CD4-positive, alpha-beta T cell treated with Interferon alpha-2 for 1 hour (primary cell): ENCODE measurements around the gene CYBA.
A peak's percentile ranks its signal among the peaks of the same experiment; 100 is the strongest.

ENCODE experiments used
- DNase-seq, 2 donors: peaks; one replicate each; pipeline ENCODE4 v3.0.0-alpha.2; 2020 to 2022

CYBA gene

DNA sequence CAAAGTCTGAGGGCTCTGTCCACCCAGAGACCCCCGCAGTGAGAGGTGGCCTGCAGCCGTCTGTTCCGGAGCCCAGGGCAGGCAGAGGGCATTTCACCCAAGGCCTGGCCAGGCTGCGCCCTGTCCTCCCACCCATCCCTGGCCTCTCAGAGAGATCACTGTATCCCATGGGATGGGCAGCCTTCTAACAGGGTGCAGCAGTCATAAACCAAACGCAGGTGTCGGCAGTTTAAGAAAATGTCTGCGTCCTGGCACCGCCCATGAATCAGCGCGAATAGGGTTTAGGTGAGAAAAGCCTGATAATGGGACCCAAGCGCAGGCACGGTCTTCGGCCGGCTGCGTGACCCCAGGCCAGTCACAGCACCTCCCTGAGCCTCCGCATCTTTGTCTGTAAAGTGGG is 5.4 kb downstream of the CYBA start:
- no peak for DNase-seq

DNA sequence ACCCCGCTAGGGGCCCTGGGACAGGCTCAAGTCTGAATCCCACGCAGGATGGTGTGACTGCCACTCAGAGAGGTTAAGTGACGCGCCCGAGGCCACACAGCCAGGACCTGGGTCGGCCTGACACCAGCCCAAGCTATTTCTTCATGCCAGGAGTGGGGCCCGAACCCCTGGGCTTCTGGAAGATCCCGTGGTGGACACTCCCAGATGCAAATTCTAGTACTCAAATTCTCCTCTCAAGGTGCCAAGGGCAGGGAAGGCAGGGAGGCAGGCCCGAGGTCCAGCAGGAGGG is 7.3 kb downstream of the CYBA start:
- no peak for DNase-seq

DNA sequence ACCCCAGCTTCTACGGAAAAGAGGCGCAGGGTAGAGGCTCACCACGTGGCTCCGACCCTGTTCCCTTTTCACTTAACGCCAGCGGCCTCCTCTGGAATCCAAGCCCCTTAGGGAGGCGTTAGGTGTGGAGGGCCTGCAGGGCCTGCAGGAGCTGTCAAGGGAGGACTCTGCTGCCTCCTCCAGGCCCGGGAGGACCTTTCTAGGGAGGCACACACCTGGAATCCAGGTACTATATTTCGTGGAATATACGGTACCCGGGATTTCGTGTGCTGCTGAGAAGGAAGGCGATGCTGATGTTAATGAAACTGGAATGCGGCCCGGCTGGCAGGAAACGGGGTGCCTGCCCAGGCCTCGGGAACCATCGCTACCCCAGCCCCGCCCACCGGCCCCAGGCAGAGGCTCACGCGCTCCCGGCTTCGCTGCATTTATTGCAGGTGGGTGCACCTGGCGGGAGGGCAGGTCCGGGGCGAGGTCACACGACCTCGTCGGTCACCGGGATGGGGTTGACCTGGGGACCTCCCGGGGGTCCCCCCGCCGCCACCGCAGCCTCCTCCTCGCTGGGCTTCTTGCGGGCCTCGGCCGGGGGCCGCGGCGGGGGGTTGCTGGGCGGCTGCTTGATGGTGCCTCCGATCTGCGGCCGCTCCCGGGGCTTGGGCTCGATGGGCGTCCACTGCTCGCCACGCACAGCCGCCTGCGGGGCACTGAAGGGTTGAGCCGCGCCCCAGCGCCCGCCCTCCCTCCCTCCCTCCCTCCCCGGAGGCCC is 7.8 kb downstream of the CYBA start:
- DNase-seq: no peak

DNA sequence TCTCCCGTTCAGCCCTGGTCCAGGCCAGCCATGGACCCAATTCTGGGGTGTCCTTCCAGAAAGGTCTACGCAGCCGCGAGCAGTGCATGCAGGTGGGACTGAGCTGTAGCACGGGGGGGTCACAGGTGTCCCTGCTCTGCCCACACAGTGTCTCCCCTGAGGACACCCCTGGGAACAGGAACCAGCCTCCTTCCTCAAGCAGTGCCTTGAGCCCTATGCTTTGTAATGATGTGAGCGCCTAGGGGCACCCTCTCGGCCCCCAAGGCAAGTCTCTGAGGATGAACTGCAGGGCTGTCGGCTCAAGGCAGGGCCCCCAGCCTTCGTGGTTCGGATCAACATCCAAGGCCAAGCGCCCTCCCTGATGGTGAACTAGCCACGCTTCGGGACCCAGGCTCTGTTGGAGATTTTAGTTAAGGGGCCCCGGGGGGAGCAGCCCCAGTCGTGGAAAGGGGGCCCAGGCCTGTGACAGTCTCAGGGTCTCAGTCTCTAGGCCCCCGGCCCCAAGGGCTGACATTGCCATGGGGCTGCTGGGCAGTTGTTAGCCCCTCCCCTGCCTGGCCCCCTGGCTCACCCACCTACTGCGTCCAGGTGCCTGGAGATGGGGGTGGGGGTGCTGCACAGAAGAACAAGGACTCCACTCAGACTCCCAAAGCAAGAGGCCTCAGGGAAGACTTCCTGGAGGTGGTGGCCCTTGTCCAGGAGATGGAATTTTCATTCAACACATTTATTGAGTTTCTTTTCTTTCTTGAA is 10.2 kb downstream of the CYBA start:
- no peak for DNase-seq

DNA sequence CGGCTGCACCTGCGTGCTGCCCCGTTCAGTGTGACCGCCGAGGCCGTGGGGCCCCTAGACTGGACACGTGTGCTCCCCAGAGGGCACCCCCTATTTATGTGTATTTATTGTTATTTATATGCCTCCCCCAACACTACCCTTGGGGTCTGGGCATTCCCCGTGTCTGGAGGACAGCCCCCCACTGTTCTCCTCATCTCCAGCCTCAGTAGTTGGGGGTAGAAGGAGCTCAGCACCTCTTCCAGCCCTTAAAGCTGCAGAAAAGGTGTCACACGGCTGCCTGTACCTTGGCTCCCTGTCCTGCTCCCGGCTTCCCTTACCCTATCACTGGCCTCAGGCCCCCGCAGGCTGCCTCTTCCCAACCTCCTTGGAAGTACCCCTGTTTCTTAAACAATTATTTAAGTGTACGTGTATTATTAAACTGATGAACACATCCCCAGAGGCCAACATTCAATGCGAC is 10.8 kb downstream of the CYBA start:
- DNase-seq: no peak

DNA sequence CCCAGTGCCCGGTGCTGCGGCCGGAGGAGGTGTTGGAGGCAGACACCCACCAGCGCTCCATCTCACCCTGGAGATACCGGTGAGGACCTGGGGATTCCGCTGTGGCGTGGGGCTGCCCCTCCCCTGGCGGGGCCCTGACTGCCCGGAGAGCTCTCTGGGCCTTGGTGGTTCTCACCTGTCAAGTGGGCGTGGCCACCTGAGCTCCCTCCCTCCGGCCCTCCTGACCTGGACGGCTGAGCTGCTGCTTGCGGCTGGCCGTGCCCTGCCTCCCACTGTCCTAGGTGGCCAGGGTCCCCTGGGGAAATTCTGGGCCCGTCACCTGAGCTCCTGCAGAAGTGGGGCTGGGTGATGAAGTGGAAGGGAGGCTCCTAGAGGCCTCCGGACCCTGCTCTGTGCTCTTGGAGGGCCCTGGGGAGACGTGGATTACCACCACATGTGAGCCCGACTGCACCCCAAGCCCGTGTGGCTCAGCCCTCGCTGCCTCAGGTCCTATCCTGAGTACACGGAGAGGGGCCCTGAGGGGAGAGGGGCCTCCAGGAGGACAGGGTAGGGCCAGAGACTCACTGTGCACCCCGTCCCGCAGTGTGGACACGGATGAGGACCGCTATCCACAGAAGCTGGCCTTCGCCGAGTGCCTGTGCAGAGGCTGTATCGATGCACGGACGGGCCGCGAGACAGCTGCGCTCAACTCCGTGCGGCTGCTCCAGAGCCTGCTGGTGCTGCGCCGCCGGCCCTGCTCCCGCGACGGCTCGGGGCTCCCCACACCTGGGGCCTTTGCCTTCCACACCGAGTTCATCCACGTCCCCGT is 11.4 kb downstream of the CYBA start:
- DNase-seq: no peak

DNA sequence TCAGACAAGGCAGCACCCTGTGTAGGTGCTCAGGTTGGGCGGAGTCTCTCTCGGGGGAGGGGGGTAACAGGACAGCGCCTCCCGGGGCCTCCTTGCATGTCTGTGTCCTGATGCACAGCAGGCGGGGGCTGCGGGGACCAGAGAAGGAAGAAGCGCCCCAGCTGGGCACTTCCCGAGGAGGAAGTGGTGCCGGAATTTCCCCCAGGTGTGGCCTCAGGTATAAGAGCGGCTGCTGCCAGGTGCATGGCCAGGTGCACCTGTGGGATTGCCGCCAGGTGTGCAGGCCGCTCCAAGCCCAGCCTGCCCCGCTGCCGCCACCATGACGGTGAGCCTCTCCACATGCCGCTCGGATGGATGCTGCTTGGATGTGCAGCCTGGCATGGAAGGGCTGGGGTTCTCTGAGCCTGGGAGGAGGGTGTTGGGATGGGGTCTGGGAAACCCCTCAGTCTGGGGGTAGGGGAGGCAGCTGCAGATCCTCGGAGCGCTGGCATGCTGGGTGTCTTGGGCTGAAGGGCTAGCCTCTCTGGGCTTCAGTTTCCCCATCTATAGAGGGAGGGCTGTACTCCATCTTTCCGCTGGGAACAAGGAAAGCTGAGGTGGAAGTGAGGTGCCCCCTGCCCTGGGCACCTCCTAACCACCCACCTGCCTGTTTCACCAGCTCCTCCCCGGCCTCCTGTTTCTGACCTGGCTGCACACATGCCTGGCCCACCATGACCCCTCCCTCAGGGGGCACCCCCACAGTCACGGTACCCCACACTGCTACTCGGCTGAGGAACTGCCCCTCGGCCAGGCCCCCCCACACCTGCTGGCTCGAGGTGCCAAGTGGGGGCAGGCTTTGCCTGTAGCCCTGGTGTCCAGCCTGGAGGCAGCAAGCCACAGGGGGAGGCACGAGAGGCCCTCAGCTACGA is 12.3 kb downstream of the CYBA start, which contains the start of gene IL17C:
Gene IL17C (plus strand): TSS at position 250 of the 908 bp plus-strand sequence. CDS start 70 bp downstream, at position 320.
- DNase-seq: peak; percentile 21 to 49

DNA sequence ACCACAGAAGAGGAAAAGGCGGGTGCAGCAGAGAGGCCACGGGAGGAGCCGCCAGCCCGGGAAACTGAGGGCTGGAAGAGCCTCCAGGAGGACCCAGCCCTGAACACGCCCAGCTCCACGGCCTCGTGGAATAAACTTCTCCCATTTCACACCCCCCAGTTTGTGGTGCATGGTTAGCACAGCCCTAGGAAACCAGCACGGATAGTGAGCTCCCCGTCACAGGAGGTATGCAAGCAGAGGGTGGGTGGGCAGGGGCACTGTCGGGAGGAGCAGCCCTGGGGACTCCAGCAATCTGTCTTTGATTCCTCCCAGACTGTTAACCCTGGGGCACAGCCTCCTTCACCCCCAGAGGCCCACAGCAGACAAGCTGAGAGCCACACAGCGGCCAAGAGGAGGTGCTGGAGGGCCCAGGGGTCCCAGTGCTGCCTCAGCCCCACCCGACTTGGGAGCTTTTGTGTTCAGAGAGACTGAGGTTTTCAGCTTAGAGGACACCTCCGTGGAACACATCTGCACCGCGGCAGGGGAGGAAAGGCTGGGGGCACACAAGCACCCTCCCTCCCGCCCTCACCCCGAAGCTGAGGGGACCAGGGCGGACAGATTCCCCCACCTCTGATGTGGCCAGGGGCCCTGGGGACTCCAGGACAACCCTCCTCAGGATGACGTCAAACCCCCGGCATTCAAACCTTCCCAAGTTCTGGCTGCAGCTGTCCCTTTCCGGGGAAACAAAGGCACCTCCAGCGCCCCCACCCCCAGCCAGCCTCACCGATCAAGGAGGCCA is 14.2 kb downstream of the CYBA start:
- DNase-seq: no peak

DNA sequence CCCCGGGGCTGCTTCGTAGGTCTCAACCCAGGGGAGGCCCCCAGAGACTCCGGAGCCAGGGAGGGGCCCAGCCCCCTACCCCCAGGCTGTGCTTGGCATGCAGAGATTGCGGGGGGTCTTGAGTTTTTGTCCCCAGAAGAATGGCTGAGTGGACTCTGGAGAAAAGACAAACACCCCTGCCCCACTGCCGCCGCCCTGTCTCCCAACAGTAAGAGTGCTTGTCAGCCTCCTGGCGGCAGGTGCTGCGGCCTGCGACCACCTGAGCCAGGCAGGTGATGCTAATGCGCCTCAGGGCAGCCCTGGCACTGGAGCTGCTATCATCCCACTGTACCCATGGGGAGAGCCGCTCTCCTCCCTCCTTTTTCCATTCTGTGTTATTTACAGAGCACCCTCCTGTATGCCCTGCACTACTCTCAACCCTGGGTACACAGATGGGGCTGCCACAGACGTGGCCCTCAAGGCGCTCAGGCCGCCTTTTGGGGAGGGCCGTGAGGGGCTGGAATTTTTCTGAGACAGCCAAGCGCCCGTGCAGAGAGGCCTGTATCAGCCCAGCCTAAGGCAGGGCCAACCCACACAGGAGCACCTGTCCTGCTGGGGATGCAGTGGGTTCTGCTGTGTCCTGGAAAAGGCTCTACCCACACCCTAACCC is 15.1 kb downstream of the CYBA start:
- no peak for DNase-seq

DNA sequence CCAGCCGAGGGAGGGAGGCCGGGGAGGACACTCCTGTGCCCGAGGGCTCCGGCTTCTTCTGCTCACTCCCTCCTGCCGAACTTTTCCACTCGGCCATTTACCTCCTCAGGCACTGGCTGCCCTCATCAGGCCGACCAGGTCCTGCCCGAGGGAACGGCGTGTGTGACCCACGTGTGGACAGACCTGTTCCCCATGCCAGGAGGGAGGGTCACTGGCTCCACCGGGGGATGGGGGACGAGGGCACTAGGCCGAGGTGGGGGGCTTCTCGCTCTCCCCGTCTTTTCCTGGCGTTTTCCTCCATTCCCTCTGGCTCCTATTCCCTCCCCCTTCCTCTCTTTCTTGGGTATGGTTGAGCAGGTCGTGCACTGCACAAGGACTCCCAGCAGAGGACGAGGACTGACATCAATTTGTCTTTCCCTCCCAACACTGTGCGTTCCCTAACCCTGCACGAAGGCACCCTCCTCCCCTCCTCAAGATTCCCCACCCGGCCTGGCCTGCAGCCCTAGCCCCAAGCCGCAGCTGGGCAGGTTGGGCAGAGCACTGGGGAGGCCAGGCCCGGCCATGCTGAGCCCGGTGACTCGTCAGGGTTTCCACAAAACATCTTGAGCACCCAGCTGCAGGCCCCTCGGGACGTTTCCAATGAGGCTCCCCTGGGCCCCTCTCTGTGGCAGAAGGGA is 15.7 kb downstream of the CYBA start:
- no peak for DNase-seq

DNA sequence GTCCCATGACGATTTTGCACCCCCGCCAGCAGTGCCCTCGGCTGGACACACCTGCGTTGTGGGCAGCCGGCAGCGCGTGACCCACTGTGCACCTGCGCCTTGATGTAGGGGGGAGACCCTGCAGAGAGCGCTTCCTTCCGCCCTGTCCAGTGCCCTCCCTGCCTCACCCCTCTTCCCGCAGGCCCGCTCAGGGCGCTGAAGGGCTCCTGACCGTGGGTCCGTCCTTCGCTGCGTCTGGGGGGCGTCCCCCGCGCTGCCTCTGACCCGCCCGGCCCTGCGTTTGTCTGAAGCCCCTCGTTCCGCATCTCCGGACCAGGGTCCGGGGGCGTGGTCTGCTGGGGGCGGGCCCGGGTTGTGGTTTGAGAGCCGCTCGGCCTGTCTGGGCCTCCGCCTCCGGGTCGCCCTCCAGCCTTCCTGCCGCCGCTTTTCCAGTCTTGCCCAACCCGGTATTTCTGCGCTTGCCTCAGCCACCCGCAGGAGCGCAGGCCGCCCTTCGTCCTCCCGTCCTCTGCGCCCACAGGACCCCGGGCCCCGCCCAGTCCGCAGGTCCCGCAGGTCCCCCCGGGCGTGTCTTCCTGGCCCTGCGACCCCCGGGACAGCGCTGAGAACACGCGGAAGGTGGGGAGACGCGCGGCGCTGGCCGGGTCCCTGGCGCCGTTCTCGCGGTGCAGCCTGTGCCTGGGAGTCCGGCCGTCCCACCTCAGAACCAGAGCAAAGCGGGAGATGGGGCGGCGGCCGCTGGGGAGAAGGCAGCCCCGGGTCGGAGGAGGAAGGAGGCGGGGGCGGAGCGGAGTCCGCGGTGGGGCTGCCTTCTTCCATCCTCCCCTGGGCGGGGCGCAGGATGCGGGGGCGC is 16.5 kb downstream of the CYBA start:
- peak; percentile 52 to 59 for DNase-seq

DNA sequence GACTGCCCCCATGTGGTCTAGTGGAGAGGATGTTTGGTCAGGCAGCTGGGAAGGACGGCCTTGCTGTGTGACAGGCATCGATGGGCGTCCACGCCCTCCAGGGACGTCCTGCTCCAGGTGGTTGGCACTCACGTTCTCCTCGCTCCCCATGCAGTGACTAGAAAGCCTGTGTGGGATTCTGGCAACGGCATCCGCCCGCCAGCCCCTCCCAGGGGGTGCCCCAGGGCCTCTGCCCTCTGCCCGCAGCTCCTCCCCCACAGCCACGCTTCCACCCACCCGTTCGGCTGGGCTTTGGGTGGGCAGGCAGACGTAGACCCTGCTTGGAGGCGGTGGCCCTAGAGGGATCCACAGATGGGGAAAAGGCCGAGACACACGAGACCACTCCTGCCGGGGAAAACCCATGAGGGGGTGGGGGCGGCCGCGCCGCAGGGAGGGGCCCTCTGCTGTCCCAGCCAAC is 17.1 kb downstream of the CYBA start:
- DNase-seq: peak; percentile 54 to 71

DNA sequence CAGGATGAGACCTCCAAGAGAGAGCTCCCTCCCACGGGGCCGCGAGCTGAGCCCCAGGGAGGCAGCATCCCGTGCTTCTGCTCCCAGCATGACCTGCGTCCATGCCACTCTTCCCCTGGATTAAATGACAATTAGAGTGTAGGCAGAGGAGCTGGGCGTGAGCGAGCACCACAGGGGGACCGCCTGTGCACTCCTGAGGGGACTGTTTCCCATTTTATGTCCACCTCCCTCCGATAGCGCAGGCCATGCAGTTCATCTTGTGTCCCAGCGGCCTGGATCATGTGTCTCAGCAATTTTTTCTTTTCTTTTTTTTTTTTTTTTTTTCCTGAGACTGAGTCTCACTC is 18.3 kb downstream of the CYBA start:
- no peak for DNase-seq

DNA sequence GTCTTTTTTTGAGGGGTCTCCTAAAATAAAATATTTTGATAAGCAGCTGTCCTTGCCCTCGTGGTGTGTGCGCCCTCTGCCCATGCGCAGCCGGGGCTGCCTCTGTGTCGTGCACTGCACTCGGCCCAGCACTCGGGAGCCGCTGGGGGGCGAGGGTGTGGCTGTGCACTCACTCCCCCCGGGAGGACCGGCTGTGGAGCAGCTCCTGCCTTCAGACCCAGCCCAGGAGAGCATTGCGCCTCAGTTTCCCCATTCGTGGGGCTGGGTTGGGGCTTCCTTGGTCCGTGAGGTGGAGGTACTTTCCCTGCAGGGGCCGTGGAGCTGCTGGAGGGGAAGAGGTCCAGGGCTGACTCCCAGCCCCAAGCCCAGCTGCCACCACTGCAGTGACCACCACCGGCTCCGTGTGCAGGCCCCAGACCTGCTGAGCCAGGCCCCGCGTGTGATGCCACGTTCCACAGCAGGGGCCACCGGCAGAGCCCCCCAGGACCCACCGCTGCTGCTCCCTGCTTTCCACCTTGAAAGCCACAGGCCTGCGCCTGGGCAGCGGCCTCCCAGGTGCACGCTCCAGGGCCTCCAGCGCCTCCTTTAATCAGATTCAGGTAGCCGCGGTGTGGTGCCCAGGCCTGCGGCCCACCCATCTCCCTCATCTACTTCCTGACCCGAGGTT is 18.8 kb downstream of the CYBA start:
- no peak for DNase-seq

DNA sequence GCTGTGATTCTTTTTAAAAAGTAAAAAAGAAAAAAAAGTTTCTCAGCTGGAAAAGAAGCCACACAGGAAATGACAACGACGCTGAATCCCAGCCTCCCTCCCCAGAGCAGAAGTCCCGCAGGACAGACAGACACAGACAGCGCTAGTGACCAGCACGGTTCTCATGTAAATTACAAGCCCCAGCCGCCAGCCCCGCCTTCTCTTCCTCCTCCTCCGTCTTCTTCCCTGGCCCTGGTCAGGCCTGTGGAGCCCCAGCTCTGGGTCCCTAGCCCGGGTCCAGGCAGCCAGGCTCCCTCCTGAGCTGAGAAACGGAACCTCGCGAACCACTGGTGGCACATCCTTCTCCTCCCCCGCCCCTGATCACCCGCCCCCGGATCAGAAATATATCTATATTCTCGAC is 19.5 kb downstream of the CYBA start:
- DNase-seq: no peak

DNA sequence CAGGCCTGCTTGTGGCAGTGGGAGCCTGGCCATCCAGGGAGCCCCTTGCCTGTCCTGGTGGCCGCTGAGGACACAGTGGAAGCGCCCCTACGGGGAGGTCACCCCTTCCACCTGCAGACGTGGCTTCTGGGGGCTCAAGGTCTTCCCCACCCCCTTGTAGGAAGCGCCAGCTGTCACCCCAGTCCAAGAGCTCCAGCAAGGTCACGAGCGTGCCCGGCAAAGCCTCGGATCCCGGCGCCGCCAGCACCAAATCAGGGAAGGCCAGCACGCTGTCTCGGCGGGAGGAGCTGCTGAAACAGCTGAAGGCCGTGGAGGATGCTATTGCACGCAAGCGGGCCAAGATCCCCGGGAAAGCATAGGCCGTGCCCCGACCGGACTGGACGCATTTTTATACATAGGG is 19.9 kb downstream of the CYBA start:
- no peak for DNase-seq

DNA sequence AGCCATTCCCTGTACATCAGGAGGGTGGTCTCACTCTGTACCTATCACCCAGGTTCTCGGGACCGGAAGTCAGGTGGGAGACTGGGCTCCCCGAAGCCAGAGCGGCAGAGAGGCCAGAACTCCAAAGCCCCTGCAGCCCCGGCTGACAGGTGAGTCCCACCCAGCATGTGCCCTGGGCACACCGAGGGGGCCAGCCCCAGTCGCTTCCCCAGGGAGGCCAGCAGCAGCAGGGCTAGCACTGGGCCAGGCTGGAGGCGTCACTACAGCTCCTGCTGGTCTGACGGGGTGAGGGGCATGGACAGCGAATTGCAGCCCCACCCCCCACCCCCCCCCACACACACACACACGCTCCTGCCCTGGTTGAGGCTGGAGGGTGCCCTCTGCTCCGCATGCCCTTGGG is 20.4 kb downstream of the CYBA start:
- DNase-seq: no peak

DNA sequence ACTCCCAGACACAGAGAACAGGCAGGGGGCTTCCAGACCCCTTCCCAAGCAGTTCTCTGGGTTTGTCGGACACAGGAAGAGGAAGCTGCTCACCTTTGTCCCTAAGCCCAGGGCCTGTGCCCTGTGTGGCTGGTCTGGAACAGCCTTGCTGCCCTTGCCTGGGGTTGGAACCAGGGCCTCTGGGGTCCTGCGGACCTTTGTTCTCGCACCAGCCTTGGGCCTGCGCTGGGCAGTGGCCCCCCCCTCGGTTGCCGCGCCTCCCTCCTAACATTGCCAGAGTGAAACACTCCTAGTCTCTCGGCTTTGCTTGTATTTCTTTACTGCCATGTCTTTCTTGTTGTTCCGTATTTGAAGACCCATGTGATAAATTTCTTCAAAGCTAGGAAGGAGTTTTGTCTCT is 21.0 kb downstream of the CYBA start:
- no peak for DNase-seq

DNA sequence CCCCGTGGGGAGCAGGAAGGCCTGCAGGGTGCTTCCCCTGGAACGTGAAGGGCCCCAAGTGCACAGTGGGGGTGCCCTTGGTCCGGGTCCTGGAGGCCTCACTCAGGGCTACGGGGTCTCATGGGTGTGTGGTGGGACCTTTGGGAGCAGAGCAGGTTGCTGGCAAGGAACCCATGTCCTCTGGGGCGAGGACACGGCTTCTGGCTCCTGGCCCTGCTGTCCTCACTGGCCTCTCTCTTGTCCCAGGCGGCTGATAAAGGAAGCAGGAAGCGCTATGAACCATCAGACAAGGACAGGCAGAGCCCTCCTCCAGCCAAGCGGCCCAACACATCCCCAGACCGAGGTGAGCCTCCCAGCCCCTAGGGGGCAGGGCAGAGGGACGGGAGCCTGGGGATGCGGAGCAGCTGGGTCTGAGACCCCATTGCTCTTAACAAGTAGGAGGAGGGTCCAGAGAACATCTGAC is 22.3 kb downstream of the CYBA start:
- no peak for DNase-seq
